DND-41 (cell line): ENCODE results near the gene KRTAP5-11.
"Not testable (repeated sequence)": the region's sequence is repeated elsewhere in the genome, so short reads cannot be mapped to it uniquely, and the experiment has no call there.

Source experiments
- ATAC-seq: fragments of 200-7000 bp; cut with Tn5 transposase; 3 replicates; pipeline ENCODE4 v1.9.1; 2021; ENCODE audit warnings: low read depth; ENCODE audit not compliant: insufficient read depth
- DNase-seq: peaks from one replicate; pipeline ENCODE4 v3.0.0-alpha.2; 2020
- H2AFZ ChIP-seq: 2 replicates; pipeline ENCODE4 v1.6.0; 2012; ENCODE audit warnings: low read depth, low read length
- H3K27ac ChIP-seq: 2 replicates; pipeline ENCODE4 v1.5.1; 2012; ENCODE audit warnings: low read length, inconsistent platforms
- H3K27me3 ChIP-seq: fragments of 200-600 bp; sonication (generic); 2 replicates; pipeline ENCODE4 v1.6.0; 2012; ENCODE audit warnings: low read length, mild to moderate bottlenecking, inconsistent platforms; ENCODE audit not compliant: insufficient read depth, poor library complexity
- H3K36me3 ChIP-seq: 2 replicates; pipeline ENCODE4 v1.5.1; 2012; ENCODE audit warnings: low read length, inconsistent platforms; ENCODE audit not compliant: insufficient read depth
- H3K4me1 ChIP-seq: 2 replicates; pipeline ENCODE4 v1.5.1; 2012; ENCODE audit warnings: mild to moderate bottlenecking, low read length; ENCODE audit not compliant: insufficient read depth
- H3K4me2 ChIP-seq: 2 replicates; pipeline ENCODE4 v1.6.0; 2012; ENCODE audit warnings: mild to moderate bottlenecking, moderate library complexity, low read length, inconsistent platforms; ENCODE audit not compliant: insufficient read depth
- H3K4me3 ChIP-seq, 2 experiments: fragments of 200-600 bp in 1 of 2; shearing (Covaris generic) in 1 of 2; 2 replicates each; pipeline ENCODE4 v1.5.1; 2012 to 2016; ENCODE audit warnings: inconsistent platforms in 2 of 2, low read length in 2 of 2, mild to moderate bottlenecking in 2 of 2, low read depth in 1 of 2, moderate library complexity in 1 of 2
- H3K79me2 ChIP-seq: 2 replicates; pipeline ENCODE4 v1.6.0; 2012; ENCODE audit warnings: low read length, inconsistent platforms; ENCODE audit not compliant: insufficient read depth
- H3K9ac ChIP-seq: 2 replicates; pipeline ENCODE4 v1.6.0; 2012; ENCODE audit warnings: low read depth, mild to moderate bottlenecking, inconsistent platforms, low read length, moderate library complexity
- H3K9me3 ChIP-seq: 2 replicates; pipeline ENCODE4 v1.5.1; 2012; ENCODE audit warnings: low read length, moderate library complexity, mild to moderate bottlenecking, inconsistent platforms; ENCODE audit not compliant: insufficient read depth, severe bottlenecking
- H4K20me1 ChIP-seq: 2 replicates; pipeline ENCODE4 v1.6.0; 2012; ENCODE audit warnings: low read length; ENCODE audit not compliant: insufficient read depth
- CTCF ChIP-seq: IDR thresholded peaks from 2 replicates; pipeline ENCODE4 v1.5.1; 2012; ENCODE audit warnings: borderline replicate concordance, low read length, moderate library complexity, mild to moderate bottlenecking; ENCODE audit not compliant: poor library complexity, severe bottlenecking; ENCODE audit errors: extremely low read depth
- EZH2 ChIP-seq: IDR thresholded peaks from 3 replicates; pipeline ENCODE4 v1.6.1; 2012; ENCODE audit warnings: borderline replicate concordance, low read depth, mild to moderate bottlenecking, moderate library complexity, low read length, inconsistent platforms; ENCODE audit not compliant: severe bottlenecking

KRTAP5-11 gene

GRCh38 chr11:71582309-71582895 lies at the start of gene KRTAP5-11:
Gene KRTAP5-11, minus strand, starts transcription at chr11:71582875. Its CDS starts 38 bp downstream, at chr11:71582837.
- TF ChIP-seq CTCF (no peak), EZH2 (no peak)
- no peak for ATAC-seq
- peaks cover 6% of the 10 kb centered on the region for H3K27me3 ChIP-seq
- no peaks in the 10 kb centered on the region for H3K36me3 ChIP-seq
- H3K9me3 ChIP-seq: no peaks in the 10 kb centered on the region
- H3K4me3 ChIP-seq: no peak within 1 kb of the TSS
- H3K4me1 ChIP-seq: peaks cover 4% of the 10 kb centered on the region; the same call in 1 of the 2 replicates
- H2AFZ ChIP-seq: no peak within 1 kb of the TSS
- no peaks in the 10 kb centered on the region for H3K79me2 ChIP-seq
- no peak for DNase-seq
- no peak within 1 kb of the TSS for H3K9ac ChIP-seq
- no peaks in the 10 kb centered on the region for H4K20me1 ChIP-seq
- no peak within 1 kb of the TSS for H3K4me2 ChIP-seq
- H3K27ac ChIP-seq: no peak within 1 kb of the TSS

GRCh38 chr11:71631551-71631950 lies 48.9 kb upstream of the KRTAP5-11 start:
- not testable (repeated sequence) for H3K79me2 ChIP-seq, H3K9me3 ChIP-seq, H3K4me2 ChIP-seq, H3K4me1 ChIP-seq, DNase-seq, H3K9ac ChIP-seq, H3K27me3 ChIP-seq, H3K36me3 ChIP-seq, H4K20me1 ChIP-seq, H3K4me3 ChIP-seq, H2AFZ ChIP-seq, H3K27ac ChIP-seq, ATAC-seq

DNA sequence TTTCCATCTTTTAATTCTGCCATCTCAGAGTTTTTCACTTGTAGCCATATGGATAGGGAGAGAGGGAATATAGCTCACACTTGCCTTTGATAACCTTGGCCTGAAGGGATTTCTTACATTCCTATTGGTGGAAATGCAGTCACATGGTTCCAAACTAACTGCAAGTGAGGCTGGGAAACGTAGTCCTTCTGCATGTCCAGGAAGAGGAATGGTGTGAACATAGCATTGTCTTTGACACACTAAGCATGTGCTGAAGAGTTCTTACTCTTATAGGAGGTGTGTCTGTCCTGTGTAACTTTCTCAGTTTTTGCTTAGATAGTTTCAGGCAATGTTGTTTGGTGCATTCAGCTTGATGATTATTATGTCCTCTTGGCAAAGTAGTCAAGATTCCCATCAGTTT lies 47.4 kb upstream of the KRTAP5-11 start:
- H3K27me3 ChIP-seq, H4K20me1 ChIP-seq, H3K36me3 ChIP-seq, H3K4me1 ChIP-seq, H2AFZ ChIP-seq, H3K27ac ChIP-seq, H3K9ac ChIP-seq, DNase-seq, H3K9me3 ChIP-seq, H3K4me2 ChIP-seq, H3K4me3 ChIP-seq, ATAC-seq, H3K79me2 ChIP-seq: not testable (repeated sequence)

GRCh38 chr11:71628943-71629342 lies 46.3 kb upstream of the KRTAP5-11 start:
- H4K20me1 ChIP-seq, DNase-seq, H3K27ac ChIP-seq, H3K36me3 ChIP-seq, H2AFZ ChIP-seq, H3K4me2 ChIP-seq, H3K4me3 ChIP-seq, H3K79me2 ChIP-seq, ATAC-seq, H3K27me3 ChIP-seq, H3K9me3 ChIP-seq, H3K9ac ChIP-seq, H3K4me1 ChIP-seq: not testable (repeated sequence)

DNA sequence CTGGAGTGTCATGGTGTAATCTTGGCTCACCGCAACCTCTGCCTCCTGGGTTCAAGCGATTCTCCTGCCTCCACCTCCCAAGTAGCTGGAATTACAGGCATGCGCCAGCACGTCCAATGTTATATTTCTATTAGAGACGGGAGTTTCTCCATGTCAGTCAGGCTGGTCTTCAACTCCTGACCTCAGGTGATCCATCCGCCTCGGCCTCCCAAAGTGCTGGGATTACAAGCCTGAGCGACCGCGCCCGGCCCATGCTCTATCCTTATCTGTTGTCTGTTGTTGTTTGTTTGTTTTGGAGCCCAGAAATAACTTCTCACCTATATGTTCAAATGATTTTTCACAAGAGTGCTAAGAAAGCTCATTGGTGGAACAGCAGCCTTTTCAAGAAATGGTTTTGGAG lies 40.6 kb upstream of the KRTAP5-11 start:
- not testable (repeated sequence) for H3K27ac ChIP-seq, ATAC-seq, H4K20me1 ChIP-seq, H3K27me3 ChIP-seq, H3K36me3 ChIP-seq, H3K4me2 ChIP-seq, DNase-seq, H2AFZ ChIP-seq, H3K79me2 ChIP-seq, H3K9me3 ChIP-seq, H3K9ac ChIP-seq, H3K4me1 ChIP-seq, H3K4me3 ChIP-seq

GRCh38 chr11:71622561-71622960 lies 39.9 kb upstream of the KRTAP5-11 start:
- not testable (repeated sequence) for H3K4me3 ChIP-seq, H3K36me3 ChIP-seq, H3K4me2 ChIP-seq, H3K9ac ChIP-seq, H2AFZ ChIP-seq, H3K79me2 ChIP-seq, DNase-seq, H3K4me1 ChIP-seq, H4K20me1 ChIP-seq, H3K27ac ChIP-seq, H3K27me3 ChIP-seq, ATAC-seq, H3K9me3 ChIP-seq

DNA sequence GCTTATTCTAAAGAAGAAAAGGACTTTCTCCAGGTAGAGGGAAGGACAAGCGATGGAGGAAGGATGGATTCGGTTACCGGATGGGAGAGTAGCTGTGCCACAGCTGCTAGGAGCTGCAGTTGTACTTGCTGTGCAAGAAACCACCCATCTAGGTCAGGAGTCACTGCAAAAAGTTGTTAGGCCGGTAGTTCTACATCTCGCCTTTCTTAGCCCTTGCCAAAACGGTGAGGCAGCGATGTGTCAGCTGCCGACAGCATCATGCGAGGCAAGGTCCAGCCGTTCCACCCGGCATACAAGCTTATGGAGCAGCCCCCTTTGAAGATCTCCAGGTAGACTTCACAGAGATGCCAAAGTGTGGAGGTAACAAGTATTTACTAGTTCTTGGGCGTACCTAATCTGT lies 32.3 kb upstream of the KRTAP5-11 start:
- not testable (repeated sequence) for H3K9ac ChIP-seq, H3K4me1 ChIP-seq, H4K20me1 ChIP-seq, DNase-seq, H2AFZ ChIP-seq, H3K27me3 ChIP-seq, H3K9me3 ChIP-seq, H3K79me2 ChIP-seq, H3K4me3 ChIP-seq, H3K27ac ChIP-seq, ATAC-seq, H3K36me3 ChIP-seq, H3K4me2 ChIP-seq
